ENCODE data around the gene NBPF3.
A peak's percentile ranks its signal among the peaks of the same experiment; 100 is the strongest.
"Not testable (repeated sequence)": the region's sequence is repeated elsewhere in the genome, so short reads cannot be mapped to it uniquely, and the experiment has no call there.

Gene NBPF3

DNA sequence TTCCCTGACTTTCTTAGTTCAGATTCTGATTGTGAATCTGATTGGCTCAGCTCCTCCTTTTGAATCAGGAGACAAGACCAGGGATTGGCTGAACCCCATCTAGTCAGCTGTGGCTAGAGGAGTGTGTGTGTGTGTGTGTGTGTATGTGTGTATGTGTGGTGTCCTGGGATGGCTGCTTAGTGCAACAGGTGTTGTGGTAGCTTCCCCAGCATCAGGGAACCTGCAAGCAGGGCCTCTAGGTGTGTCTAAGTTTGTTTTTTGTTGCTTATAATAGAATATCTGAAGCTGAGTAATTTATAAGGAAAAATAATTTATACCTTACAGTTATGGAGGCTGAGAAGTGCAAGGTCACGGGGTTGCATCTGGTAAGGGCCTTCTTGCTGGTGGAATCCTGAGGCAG, 56.1 kb downstream of the NBPF3 start:
- no peak for DNase-seq

DNA sequence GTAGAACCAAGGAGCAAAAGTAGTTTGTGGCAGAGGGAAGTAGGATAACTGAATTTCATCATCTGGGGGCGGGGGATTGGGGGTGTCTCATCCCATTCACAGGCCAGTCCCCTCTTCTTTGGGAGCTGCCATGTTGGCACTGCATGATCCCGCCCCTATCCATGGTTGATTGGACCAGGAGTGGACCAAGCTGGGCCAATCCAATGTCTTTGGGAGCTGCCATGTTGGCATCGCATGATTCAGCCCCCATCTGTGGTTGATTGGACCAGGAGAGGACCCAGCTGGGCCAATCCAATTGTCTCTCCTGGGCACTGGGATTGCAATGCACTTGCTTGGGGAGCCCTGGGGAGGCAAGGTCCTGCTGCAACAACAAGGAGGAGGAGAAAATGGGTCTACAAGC, 56.9 kb downstream of the NBPF3 start:
- DNase-seq: no peak

DNA sequence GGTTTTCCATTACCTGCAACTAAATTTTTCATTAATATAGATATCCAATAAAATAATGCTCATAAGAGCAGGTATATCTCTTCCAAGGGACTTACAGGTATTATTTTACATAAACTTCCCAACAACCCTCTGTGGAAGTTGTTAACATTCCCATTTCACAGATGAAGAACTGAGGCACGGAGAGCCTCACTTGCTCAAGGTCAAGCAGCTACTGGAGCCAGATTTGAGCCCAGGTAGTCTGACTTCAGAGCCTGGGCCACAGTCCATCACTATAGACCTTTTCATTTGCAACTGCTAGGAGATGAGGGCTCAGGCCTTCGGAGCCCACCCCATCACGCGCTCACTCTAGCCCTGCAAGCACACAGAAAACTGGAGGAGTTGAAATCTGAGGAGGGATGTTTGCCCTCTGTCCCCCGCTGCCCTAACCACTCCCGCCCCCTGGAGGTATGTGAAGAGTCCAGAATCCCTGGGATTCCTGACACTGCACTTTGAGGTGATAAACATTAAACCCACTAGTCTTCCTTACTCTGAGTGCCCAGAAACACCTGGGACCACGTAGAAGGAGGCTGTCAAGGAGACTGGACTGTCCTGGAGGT, 57.6 kb downstream of the NBPF3 start:
- DNase-seq: no peak

DNA sequence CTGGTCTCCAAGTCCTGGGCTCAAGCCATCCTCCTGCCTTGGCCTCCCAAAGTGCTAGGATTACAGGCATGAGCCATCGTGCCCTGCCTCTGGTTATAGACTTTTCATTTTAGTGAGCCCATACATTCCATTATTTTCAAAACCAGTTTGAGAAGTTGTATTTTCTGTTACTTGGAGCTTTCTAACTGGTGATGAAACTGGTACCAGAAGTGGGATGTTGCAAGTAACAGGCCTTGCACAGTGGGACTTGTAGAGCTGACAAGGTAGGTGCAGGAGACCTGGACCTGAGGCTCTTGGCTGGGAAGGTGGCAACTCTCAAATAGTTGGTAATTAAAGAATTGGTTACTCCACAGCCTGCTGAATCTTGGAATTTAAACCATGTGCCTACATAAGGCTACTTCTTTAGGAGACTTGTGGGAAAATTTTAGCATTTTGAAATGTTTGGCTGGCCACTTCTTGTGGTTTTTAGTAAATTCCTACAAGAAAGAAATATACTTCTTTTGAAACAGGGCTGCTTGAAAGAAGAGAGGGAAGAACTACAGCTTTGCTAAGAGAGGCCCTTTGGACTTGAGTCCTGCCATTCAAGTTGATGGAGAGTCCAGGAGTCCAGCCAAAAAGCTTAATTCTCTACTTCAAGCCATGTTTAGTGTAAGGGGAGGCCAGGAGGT, 59.5 kb downstream of the NBPF3 start:
- no peak for DNase-seq

DNA sequence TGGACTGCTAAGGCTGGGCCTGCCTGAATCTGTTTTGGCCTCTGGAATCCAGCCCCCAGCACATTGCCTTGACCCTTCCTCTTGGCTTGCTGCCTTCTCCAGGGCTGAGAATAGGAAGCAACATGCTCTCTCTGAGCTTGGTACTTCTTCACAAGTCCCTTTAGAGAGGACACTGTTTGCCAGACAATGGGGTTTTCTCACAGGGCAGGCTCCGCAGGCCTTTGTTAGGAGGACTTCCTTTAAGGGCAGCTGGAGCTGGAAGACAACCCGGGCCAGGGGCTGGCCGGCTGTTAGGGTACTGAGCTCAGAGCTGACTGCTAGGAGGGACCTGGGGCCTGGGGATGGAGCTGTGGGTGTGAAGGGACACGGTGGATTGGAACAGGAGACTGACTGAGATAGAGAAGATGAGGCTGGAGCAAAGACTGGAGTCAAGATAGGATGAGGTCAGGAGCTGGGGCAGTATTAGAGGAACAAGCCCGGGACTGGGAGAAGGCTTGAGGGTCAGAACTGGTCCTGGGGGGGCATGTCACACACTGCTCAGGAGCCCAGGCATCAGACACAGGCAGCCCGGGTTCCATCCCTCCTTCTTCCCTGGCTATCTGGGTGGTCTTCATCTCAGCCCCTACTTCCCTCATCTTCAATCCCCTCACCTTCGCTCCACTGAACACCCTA, 63.9 kb downstream of the NBPF3 start:
- no peak for DNase-seq

DNA sequence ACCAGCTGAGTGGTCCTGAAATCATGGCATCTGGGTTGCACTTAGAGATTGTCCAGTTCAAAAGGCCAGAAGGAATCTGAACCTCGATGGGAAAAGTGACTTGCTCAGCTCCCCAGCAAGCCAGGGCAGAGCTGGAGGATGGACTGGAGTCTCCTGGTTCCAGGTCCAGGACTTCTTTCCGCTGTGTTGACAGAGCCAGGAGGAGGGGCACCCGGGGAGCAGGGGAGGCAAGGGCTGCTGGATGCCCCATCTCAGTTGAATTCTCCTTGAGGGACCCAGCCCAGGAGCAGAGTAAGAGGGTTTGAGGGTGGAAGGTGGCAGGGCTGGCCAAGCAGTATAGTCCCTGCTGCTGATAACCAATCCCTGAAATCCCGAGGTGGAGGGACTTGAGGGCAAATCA, 66.9 kb downstream of the NBPF3 start:
- DNase-seq: no peak

DNA sequence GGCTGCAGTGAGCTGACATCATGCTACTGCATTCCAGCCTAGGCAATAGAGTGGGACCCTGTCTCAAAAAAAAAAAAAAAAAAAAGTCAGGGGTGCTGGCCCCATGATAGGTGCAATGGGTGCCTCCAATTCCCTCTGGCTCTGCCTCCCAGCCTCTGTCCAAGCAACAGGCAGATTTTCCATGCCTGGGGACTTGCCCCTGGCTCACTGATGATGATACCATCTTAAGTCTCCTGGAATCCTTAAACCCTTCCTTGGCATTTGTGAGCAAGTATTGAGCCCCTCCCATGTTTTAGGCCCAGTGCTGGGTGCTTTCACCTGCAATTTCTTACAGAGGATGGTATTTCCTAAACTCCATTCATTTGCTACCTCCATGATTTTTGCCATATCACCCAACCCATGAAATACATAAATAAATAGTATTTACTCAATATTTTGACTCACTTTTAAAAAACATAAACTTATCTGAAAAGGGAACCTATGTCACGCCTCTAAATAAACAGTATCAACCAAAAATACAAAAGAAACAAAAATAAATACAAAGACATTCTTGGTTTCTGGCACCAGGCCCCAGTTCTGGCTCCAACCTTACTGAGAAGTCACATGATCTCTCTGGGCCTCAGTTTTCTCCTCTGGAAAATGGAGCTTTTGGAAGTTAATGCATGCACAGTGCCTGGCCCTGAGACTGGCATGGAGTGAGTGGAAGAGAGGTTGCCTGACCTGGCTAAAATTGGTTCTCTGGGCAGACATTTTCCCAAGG, 67.8 kb downstream of the NBPF3 start:
- no peak for DNase-seq

DNA sequence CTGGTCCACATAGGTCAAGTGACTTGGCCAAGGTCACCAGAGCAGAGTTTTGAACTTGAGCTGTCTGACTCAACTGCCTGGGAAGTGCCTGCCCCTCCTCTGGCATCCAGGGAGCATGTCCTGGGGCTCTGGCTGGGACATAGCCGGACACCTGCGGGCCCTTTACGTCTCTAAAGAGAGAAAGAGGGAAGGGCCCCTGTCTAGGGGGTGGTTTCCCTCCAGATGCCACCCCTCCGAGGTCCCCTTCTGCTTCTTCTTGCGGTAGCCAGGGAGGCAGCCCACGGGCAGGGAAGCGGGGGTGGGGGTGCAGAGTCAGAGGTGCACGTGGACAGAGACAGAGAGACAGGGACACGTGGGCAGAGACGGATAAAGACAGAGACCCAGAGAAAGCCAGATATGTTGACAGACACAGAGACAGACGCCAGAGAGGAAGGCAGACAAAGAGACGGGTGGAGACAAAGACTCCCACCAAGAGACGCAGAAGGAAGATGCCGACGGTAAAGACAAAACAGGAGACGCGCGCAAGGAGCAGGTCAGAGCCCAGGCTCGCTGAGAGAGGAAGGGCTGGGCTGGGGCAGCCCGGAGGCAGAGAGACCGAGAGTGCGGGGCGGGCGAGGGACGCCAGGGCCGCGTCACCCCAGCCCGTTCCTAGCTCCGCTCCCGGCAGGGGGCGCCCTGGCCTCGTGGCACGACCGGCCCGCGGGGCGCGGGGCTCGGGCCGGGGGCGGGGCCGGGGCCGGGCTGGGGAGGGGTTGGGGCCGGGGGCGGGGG, 68.8 kb downstream of the NBPF3 start:
- DNase-seq: peak; percentile 18

DNA sequence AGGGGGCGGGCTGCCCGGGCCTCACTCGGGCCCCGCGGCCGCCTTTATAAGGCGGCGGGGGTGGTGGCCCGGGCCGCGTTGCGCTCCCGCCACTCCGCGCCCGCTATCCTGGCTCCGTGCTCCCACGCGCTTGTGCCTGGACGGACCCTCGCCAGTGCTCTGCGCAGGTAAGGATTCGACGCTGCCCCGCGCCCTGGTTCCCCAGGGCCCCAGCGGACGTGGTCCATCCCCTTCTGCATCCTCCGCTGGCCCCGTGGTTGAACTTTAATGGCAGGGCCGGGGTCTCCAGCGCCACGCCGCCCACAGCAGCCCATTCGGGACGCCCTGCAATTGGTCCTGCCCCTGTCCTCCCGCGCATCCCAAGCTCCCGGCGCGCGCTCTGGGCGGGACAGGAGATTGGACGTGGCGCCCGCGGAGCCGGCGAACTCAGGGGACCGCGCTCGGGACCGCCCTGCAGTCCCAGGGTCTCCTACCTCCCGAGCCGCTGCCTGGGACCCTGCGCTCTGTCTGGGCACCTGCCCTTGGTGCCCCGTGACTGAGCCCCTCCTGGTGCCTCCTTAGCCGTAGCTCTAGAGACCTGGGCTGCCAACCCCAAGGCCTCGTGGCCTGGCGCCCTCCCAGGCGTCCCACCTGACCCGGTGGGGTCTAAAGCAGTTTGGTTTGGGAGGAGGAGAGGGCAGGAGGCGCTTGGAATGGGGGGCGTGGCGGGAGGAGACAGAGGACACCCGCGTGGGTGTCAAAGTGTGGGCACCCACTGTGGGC, 69.6 kb downstream of the NBPF3 start, which contains the start of gene ALPL:
TSS of gene ALPL (plus strand) at position 73 of the 762 bp plus-strand sequence. CDS start 44,659 bp downstream, outside the sequence.
- DNase-seq: no peak

DNA sequence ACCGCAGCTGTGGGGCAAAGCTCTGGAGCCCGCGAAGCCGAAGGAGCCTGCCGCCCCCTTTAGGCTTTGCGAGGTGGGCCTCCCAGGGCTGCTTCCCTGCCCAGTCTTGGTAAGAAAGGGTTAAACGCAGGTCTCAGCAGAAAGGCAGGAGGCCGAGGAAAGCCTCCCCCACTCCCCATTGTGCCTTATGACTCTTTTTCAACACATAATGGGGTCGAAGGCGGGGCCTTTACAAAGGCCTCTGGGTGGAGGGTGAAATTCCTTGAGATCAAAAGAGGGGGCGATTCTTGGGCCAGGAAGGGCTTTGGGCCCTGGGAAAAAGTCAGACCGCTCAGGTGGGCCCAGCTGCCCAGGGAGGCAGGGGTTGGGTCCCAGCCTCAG, 70.2 kb downstream of the NBPF3 start:
- no peak for DNase-seq

DNA sequence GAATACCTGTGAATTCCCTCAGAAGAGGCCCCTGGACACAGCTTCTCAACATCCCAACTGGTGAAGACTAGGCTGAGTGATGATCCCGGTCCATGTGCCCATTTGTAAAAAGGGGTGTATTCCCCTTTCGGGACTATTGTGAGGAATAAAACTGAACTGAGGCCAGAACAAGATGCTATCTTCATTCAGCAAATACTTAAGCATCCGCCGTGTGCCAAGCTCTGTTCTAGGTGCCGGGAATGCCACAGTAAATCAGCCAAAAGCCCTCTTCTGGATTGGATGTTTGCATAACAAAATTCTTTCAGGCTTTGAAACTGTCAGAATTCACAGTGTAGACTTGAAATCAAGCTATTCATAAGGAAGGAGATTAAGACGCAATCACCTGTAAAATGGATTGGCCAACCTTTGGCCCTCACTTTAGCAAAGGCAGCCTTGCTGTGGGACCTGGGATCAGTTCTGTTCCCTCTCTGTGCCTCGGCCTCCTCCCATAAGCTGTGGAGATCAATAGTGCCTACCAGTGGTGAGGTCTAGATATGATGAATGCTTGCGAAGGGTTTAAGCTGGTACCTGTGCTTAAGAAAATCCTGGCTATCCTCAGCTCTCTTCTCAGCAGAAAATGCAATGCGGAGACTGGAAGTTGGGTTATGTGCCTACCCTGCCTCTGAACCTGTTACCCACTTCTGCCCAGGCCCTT, 71.1 kb downstream of the NBPF3 start:
- DNase-seq: no peak

DNA sequence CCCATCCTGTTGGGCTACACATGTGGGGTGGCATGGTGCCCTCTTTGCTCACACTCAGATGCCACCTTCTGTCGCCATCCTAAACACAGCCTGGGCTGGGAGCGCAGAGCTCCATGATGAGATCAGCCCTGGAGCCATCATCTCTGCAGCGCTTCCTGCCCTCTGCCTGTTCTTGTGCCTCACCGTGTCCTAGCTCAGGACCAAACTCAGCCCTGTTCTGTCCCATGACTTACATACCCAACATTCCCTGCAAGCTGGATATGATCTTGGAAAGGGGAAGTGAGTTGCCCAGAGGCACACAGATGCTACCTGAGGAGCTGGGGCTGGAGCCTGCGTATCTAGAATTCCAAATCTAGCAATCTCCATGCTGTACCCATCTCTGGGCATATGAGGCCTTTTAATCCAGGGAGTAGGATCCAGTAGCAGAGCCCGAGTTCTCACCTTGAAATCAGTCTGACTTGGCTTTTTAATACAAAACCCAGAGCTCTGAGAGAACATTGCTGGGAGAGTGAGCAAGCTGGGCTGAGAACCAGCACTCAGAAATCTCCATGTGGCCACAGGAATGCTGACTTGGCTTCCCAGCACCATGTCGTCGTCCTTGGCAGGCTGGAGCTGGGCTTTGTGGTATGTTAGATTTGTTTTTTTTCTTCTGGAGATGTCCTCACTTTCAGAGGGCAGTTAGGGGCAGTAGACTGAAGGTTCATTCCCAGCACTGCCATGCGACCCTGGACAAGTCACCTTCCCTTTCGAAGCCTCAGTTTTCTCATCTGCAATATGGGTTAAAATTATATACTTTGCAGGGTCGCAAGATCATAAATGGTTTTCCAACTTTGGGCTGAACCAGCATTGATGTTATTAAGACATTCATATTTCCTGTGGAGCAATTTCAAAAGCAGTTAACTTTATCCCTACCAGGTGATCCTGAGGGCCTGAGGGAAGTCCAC, 71.9 kb downstream of the NBPF3 start:
- DNase-seq: peak; percentile 24

DNA sequence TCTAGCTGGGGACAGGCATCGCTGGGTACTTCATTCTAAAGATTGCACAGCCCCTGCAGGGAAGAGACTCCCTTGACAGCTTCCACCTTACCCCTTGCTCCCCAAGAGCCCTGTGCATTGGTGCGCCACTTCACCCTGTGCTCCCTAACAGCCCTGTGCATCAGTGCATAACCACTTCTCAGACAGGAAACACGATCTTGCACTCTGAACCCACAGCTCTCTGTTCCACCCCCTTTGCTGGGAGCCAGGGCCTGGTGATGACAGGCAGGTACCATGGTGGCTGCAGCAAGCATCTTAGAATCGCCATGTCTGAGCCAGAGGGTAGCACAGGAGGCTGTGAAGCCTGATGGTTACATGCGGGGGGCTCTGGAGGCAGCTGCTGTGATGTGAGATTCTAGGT, 74.3 kb downstream of the NBPF3 start:
- DNase-seq: peak; percentile 49

DNA sequence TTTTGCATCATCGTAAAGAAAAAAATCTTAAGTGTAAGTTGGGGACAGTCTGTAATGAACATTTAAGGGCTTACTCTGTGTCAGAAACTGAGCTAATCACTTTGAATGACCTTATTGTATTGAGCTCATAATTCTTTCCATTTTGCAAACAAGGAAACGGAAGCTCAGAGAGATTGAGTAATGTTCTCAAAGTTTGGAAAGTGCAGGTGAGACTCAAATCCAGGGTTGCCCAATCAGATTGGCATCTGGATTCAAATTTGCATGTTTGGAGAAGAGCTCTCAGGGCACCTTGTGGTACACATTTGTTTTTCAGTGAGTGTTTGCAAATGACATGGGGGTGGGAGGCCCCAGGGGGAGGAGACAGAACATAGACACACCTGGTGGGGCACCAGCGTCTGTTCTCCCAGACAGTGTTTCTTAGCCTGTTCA, 77.2 kb downstream of the NBPF3 start:
- DNase-seq: no peak

DNA sequence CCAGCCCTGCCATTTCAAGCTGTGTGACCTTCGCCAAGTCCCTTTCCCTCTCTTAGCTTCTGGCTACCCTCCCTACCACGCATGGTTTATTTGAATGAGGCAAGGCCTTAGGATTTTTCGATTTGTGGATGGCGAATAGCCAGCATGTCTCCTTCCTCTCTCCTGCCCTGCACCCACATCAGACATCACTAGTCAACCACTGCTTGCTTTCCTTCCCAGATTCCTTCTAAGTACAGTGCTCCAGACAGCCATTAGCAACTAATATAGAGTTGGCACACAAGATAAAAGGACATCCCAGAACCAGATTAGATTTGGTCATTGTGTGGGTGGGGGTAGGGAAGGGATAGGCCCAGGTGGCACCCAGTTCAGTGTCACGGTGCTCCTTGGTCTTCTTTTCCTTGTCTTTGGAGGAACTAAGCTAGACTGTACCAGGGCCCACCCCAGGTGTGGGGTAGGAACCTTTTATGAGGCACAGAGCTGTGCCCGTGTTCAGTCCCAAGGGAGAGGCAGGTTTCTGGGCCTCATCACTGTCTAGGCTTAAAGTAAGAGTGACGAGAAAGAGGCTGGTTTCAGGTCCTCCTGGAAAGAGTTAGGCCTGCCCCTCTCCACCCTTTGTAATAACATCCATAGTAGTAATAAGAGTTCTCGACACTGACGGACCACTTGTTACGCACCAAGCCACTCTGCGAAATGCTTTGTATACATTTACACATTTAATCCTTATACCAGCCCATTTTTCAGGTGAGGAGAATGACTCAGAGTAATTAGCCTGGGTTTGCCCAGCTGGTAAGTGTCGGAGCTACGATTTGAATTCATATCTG, 77.9 kb downstream of the NBPF3 start:
- no peak for DNase-seq

DNA sequence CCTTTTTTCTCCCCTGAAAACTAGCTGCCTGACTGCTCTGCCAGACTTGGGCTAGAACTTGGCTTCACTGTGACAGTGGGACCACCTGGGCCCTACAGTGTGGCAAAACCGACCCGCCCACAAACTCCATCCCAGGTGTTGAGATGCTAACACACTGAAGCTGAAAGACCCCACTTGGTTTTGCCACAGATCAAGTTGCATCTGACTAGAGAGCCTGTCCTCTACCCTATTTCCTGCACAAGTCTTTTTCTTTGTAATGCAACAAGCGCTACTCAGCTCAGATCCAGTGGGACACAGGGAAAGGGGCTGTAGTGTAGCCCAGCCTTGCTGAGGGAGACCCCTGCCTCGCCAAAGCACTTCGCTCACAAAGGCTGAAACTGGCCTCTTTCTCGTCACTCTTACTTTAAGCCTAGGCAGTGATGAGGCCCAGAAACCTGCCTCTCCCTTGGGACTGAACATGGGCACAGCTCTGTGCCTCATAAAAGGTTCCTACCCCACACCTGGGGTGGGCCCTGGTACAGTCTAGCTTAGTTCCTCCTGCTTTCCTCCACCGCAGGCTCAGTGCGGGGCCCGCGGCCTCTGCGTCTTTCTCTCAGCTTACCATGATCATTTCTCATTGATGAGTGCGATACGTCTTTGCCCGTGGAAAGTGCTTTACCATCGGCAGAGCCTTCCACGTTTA, 79.0 kb downstream of the NBPF3 start:
- no peak for DNase-seq

DNA sequence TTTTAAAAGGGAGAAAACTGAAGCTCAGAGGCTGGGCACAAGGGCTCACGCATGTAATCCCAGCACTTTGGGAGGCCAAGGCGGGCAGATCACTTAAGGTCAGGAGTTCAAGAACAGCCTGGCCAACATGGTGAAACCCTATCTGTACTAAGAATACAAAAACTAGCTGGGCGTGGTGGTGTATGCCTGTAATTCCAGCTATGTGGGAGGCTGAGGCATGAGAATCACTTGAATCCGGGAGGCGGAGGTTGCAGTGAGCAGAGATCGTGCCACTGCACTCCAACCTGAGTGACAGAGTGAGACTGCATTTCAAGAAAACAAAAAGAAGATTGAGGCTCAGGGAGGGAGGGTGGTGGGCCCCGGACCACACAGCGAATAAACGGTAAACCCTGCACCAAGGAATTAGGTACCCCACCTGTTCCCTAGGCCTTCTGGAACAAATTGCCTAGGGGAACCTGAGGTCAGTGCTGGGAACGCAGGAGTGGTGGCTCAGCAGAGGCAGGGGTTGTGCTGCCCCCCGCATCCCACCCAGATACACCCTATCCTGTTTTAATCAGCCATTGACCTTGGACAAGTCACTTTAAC, 79.6 kb downstream of the NBPF3 start:
- DNase-seq: not testable (repeated sequence)

Measured in DMS79 treated with DMSO at 0.1 percent for 48 hours (cell line).